ENCODE results near the gene MPZL1.

Gene MPZL1

GRCh38 chr1:167777269-167777650, 55.5 kb downstream of the MPZL1 start:
- TF ChIP-seq CTCF (IDR thresholded peaks at IDR 0.05) = no peak

- TF ChIP-seq CTCF (IDR thresholded peaks at IDR 0.05) = no peak
These were observed 59.8 kb downstream of the MPZL1 start for GRCh38 chr1:167781558-167781957.

- no peak for TF ChIP-seq CTCF (IDR thresholded peaks at IDR 0.05)
These were observed 61.2 kb downstream of the MPZL1 start for GRCh38 chr1:167782946-167783345.

- no peak for TF ChIP-seq CTCF (IDR thresholded peaks at IDR 0.05)
These were observed 63.2 kb downstream of the MPZL1 start for GRCh38 chr1:167784876-167785550.

- TF ChIP-seq CTCF (IDR thresholded peaks at IDR 0.05) = no peak
These were observed 64.7 kb downstream of the MPZL1 start for GRCh38 chr1:167786502-167786901.

GRCh38 chr1:167789501-167789900, 67.7 kb downstream of the MPZL1 start:
- TF ChIP-seq CTCF (IDR thresholded peaks at IDR 0.05) = no peak

- TF ChIP-seq CTCF (IDR thresholded peaks at IDR 0.05) = no peak
These were observed 68.3 kb downstream of the MPZL1 start for GRCh38 chr1:167790117-167790516.

All from LNCAP (cell line).